ENCODE measurements around the gene KANK2.

The KANK2 gene

GRCh38 chr19:11225172-11225571 lies 27.8 kb upstream of the KANK2 start:
- no peak for DNase-seq

GRCh38 chr19:11224429-11224828 lies 27.1 kb upstream of the KANK2 start:
- DNase-seq: no peak

- no peak for DNase-seq
Measured at GRCh38 chr19:11223200-11223599, 25.9 kb upstream of the KANK2 start.

GRCh38 chr19:11221082-11221598 lies 23.8 kb upstream of the KANK2 start:
- no peak for DNase-seq

- DNase-seq: no peak
Measured at GRCh38 chr19:11214387-11214786, 17.0 kb upstream of the KANK2 start.

- DNase-seq: no peak
Measured at GRCh38 chr19:11210656-11210928, 13.2 kb upstream of the KANK2 start.

GRCh38 chr19:11209839-11210655 lies 12.7 kb upstream of the KANK2 start:
- DNase-seq: no peak

- no peak for DNase-seq
Measured at GRCh38 chr19:11208561-11209471, 11.5 kb upstream of the KANK2 start.

GRCh38 chr19:11205939-11206570 lies 8.7 kb upstream of the KANK2 start:
- DNase-seq: no peak

- peak; percentile 78 for DNase-seq
Measured at GRCh38 chr19:11204943-11205349, 7.6 kb upstream of the KANK2 start.

- no peak for DNase-seq
Measured at GRCh38 chr19:11204076-11204602, 6.8 kb upstream of the KANK2 start.

GRCh38 chr19:11203194-11204075 lies 6.1 kb upstream of the KANK2 start:
- DNase-seq: peak; percentile 89

- DNase-seq: no peak
Measured at GRCh38 chr19:11202488-11203193, 5.3 kb upstream of the KANK2 start.

GRCh38 chr19:11201791-11202190 lies 4.4 kb upstream of the KANK2 start:
- no peak for DNase-seq

- no peak for DNase-seq
Measured at GRCh38 chr19:11200931-11201330, 3.6 kb upstream of the KANK2 start.

- DNase-seq: no peak
Measured at GRCh38 chr19:11200015-11200574, 2.8 kb upstream of the KANK2 start.

- no peak for DNase-seq
Measured at GRCh38 chr19:11199517-11199916, 2.2 kb upstream of the KANK2 start.

- DNase-seq: no peak
Measured at GRCh38 chr19:11198769-11199424, 1.6 kb upstream of the KANK2 start.

- DNase-seq: no peak
Measured at GRCh38 chr19:11198175-11198534, 810 bp upstream of the KANK2 start.

GRCh38 chr19:11196406-11197287 lies 698 bp downstream of the KANK2 start:
- DNase-seq: peak; percentile 44
